ENCODE results near the gene CARS1.

Gene CARS1

GRCh38 chr11:3058753-3059664, 1.8 kb upstream of the CARS1 start:
- no peak for DNase-seq

DNA sequence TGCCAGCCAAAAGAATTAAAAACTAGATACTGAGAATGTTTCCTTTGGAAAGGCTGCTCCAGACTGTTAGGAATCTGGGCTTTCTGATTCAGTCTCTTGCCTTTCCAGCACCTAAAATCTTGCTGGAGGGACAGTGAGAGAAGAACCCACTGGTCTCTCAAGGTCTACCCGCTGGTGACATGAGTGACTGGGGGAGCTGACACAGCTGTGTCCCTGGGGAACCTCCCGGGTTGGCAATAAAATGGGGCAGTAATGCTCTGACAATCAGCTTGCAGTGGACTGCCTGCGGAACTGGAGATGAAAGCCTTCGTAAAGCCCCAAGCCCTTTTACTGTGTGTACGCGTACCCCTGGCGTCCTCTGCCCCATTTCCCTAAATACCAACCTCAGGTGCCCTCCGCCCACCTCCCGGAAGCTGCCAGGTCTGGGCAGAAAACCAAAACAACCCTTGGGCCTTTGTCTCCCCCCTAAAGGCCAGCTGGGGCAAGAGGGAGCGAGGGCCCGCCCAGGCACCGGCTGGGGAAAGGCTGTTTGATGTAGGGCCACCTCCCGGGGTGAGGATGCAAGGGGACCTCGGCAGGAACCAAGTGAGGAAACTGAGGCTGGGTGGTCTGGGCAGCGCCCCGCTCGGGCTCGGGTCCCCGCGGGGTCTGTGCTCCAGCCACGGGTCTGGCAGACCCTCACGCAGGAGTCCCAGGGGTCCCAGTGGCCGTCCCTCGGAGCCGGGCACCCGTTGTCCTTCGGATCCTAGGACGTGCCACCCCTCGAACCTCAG, 741 bp downstream of the CARS1 start:
- peak in 1 of 2 donors; percentile 42 for DNase-seq

DNA sequence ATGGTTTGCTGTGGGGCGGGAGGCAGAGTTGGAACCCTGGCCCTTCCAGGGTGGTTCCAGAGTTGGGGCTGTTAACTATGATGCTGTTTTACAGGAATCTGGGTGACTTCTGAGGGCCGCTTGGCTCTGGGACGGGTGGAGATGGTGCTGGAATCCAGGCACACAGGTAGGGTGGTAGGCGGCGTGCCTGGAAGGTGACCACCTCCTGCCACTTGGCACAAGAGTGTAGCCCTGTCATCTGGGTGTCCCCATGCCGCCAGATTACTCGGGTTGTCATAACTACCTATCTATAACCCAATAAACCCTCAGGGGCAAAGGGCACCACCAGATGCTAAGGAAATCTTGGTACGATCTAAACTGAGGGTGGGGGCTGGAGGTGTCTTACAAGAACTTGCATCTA, 1.3 kb downstream of the CARS1 start:
- DNase-seq, result no peak

DNA sequence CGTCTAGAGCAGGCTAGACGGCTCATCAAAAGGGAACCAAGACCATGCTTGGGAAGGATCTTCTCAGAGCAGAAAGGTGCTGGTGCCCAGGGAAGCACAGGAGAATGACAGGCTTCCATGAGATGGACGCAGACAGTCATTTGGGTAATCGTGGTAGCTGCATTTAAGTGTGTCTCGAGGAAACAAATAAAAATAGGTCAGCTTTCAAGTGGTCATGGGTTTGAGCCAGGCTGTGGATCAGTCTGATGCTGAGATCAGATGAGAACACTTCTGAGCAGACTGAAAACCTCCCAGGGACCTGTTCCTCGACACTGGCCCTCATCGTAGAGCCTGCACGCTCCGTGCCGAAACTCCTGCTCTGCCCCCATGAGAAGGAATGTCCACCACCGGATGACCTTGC, 4.7 kb downstream of the CARS1 start:
- DNase-seq, result no peak

DNA sequence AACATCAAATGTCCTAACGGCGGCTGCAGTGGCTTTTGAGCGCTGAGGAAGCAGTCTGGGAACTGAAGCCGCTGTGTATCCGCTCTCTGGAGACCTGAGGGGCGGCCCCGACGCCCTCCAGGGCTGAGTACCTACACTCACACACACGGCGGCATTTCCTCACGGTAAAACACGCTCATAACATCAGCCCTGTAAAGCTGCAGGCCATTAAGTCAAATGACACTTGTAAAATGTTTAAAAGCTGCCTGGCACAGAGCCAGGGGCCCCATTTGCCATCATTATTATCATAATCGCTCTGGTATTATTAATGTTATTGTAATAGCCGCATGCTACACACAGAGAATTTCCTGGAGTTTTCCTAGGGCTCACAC, 5.1 kb downstream of the CARS1 start:
- DNase-seq, result no peak

DNA sequence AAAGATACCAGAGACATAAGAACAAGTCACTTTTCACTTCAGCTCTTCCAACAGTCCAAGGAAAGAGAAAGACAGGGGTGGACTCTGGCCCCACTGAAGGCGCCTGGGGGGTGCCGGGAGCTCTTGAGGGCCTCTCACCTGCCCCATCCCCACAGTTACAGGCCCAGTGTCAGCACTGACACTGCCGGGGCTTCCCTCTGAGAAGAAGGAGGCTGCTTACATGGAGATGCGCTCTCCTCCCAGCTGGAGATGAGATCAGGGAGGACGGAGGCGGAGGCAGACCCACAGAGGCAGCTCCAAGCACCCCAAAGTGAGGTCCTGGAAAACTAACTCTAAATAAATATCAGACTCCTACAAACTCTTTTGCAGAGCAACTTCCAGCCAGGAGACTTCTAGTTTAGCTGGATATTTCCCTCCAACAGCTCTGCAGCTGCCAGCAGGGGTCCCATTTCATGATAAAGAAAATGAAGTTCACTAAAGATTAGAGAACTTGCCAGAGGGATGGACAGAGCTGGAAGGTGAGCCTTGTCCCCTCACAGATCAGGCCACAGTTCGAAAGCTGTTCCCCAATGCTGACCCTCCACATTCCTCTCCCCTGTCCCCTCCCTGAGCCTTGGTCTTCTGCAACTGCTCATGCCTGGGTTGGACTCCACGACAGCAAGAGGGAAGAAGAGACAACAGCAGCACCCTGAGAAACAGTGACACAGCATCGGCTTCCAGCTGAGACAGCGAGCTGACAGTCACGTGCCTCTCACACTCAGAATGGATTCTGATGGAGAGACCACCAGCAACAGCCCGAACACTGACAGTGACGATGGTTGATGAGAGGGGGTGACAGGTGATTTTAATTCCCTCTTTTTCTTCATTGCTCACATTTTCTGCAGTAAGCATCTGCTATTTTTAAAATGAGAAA, 5.8 kb downstream of the CARS1 start:
- no peak for DNase-seq

DNA sequence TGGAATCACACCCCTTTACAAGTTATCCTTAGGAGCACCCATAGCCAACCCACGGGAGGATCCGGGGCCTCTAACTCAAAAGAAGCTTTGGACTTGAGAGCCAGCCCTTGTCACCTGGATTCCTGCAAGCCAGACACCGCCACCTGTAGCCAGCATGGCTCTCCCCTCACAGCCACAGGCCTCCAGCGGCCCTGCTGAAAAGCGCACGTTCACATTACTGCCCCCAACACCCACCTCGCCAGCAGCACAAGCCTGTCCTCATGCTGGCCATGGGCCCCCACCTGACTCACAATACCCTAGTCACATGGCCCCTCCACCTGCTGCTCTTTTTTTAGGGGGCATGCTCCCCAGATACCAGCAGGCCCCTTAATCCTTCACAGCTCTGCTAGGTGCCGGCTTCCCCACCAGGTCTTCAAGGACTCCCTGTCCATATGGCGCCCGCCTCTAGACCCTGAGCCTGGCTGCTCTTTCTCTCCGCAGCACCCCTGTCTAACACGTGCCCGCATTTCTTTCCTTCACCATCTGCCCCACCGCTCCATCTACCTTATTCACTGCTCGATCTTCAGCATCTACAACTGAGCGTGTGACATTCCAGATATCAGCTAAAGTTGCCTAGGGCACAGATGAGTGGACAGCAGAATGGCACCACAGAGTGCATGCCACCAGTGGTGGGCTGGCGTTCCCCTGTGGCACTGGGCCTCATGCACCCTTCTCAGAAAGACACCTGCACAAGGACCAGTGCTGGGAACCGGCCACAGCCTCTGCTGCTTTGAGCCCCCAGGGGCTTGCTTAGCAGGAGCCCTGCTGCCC, 6.6 kb downstream of the CARS1 start:
- DNase-seq, result no peak

DNA sequence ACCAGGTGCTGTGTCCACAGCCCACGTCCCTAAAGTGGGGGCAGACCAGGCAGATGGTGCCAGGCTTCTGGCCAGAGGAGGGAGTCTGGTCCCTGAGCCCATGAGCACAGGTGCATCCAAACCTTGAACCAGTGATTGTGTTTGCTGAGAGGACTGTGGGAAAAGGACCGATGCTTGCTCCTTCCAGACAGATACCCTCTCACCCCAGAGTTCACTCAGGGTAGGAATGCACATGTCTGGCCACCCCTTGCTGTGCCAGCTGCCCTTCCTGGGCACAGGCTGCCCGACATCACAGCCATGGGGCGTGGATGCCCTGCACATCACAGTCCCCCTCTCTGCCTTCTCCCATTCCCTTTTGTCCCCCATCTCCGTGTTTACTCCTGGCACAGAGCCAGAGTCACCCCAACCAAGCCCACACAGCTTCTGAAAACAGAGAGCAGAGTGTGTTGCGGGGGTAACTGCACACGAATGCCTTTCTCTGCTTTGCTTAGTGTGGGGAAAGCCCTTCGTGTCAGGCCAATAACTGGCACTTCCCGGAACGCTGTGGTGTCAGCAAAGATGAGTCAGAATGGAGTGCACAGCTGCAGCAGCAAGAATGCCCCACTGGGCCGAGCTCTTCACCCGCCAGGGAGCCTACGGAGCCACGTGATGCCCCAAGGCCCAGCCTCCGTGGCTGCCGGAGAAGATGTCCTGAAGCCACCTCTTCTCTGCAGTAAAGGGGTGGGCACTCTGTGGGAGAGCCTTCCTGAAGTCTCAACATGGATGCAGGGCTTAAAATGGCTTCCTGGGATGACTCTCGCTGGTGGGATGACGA, 7.6 kb downstream of the CARS1 start:
- DNase-seq, result peak; percentile 83 to 86

DNA sequence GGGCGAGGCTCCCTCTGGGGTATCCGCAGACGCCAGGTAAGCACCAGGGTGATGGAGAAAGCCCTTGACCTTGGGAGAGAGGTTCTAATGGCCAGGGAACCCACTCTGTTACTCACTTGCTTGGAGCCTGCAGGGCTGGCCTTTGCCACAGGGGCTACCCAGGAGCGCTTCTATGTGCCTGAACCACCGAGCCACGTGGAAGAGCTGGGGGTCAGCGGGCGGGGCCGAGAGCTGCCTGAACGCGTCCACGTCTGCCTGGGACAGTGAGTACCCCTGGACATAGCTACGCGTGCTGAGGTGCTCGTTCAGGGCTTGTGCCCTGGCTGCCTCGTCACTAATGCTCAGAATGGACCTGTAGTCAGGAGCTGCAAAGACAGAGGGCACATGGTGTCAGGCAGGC, 9.6 kb downstream of the CARS1 start:
- DNase-seq, result no peak

DNA sequence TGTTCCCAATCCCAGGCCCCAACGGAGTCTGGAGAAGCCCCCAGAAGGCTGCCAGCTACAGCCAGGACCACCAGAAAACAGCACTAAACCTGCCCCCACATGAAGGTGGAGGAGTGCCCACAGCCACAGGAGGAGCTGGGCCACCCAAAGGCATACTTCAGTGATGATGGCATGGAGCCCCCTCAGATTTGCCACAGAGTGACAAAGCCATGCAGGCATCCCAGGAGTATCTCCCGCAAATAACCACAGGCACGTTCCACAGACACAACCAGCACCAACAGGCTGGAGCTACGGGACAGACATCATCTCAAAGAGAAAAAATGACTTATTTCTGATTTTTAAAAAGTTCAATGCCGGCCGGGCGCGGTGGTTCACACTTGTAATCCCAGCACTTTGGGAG, 10.6 kb downstream of the CARS1 start:
- no peak for DNase-seq

DNA sequence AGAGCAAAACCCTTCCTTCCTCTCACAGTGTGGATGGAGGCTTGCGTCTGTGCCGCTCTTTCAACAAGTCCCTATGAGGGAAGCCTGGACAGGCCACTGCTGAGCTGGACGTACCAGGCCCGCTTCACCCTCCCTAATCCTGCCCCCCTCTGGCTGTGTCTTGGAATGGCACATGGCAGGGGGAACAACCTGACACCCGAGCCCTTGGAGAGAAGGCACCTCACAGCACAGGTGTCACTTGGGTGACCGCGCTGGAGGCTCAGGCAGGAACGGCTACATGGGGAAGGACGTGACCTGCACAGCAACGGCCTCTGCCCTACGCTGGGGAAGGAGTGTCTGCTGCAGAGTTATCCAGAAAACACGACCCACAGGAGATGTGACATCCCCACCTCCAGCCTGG, 11.0 kb downstream of the CARS1 start:
- no peak for DNase-seq

DNA sequence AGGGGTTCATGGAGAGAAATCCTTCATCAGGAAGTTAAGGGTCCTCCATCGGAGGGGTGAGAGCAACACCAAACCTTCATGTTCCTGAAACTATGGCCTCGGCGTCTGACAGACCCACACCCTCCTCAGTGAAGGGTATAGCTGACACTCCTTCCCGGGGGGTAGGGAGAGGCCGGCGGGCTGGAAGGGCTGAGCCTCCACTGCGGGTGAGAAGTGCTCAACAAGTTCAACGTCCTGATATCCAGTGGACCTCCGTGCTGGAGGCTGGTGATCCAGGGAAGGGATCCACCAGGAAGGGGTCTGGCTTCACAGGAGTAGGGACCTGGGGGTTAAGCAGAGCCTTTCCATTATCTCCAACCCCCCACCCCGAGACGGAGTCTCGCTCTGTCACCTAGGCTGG, 12.3 kb downstream of the CARS1 start:
- DNase-seq, result no peak

GRCh38 chr11:3044004-3044403, 13.2 kb downstream of the CARS1 start:
- no peak for DNase-seq

DNA sequence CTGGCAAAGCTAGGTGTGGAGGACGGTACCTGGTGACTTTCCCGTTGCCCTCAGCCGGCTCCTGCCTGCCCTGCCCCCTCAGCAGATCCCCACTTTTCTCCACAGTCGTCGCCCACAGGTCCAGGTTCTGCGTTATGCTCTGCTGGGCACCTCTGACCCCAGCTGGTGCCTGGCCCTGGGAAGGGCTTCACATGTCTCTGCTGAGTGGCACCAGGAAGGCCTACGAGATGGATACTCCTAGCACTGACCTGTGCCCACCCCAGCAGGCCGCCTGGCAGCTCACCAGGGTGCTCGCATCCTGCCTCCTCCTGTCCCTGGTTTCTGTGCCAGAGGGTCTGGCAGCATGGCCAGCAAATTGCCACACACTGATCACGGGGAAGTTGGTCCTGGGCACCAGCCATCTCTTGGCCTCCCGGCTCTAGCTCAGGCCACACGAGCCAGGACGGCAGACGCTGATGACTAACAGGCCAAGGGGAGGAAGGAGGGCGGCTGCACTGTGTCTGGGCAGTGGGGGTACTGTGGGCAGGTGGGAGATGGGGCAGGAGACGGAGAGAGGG, 13.8 kb downstream of the CARS1 start:
- DNase-seq, result no peak

GRCh38 chr11:3042496-3043314, 14.5 kb downstream of the CARS1 start:
- DNase-seq, result no peak

DNA sequence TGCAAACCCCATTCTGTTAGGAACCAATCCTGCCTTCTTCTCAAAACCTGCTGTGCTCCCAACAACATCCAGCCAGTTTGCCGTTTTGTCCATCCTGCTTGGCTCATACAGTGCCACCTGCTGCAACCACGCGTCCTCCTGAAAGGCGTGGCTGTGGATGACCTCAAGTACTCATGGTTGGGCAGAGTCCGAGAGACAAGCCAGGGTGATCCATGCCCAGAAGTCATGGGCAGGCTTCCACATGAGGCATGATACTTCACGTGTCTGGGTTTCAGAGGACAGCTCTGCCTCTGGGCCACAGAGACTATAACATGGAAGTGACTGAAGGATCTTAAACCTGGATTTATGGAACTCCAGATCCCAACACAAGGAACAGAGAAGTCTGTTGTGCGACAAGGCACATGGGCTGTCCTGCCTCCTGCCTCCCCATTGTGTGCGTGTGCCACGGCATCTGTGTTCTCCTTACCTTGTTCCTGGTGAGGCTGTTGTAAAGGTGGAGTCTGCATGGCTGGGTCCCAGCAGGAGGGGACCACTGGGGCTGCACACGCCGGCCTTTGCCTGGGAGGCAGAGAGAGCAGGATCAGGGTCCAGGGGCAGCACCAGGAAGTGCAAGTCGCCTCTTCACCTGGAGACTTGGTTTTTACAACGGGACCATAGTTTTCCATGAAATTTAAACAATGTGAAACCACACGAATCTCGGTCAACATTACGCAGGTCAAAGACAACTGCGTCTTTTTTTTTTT, 15.4 kb downstream of the CARS1 start:
- no peak for DNase-seq

DNA sequence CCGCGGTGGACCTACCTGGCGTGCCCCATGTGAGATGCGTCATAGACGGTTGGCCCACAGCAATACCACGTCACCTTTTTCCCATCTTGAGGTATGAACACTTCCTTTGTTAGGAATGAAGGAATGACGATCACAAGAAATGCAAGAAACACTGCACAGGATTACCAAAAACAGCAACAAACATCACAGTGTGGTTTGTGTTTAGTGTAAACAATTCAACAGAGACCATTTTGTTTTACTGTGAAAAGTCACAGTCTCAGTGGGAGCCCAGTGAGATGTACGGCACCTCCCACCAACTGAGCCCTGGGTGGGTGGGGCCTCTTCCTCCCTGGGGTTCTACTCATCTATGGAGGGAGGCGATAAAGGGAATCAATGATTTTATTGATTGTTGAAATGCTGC, 16.3 kb downstream of the CARS1 start:
- DNase-seq, result no peak

DNA sequence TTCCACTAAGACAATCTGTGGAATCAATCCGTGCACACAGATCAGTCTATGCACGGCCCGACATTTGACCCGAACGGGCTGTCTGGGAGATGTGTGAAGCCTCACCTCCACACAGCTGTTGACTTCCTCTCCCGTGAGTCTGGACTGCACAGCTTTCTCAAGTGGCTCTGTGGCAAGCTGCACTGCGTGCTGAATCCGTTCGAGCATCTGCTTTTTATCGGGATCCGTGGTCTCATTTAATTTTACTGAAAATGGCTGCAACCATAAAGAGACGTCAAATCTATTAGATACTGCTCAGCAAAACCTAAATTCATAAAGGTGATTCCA, 19.3 kb downstream of the CARS1 start:
- DNase-seq, result no peak

All from CD4-positive, alpha-beta T cell treated with Interleukin-4 for 1 hour (primary cell).